HG02852 (cell line): ENCODE data around the gene ACOX2.

ENCODE experiments used
- ATAC-seq: cut with Tn5 transposase; IDR thresholded peaks from one replicate; pipeline ENCODE4 v1.9.1; 2021; ENCODE audit warnings: mild to moderate bottlenecking, moderate library complexity; ENCODE audit not compliant: unreplicated experiment

The ACOX2 gene

DNA sequence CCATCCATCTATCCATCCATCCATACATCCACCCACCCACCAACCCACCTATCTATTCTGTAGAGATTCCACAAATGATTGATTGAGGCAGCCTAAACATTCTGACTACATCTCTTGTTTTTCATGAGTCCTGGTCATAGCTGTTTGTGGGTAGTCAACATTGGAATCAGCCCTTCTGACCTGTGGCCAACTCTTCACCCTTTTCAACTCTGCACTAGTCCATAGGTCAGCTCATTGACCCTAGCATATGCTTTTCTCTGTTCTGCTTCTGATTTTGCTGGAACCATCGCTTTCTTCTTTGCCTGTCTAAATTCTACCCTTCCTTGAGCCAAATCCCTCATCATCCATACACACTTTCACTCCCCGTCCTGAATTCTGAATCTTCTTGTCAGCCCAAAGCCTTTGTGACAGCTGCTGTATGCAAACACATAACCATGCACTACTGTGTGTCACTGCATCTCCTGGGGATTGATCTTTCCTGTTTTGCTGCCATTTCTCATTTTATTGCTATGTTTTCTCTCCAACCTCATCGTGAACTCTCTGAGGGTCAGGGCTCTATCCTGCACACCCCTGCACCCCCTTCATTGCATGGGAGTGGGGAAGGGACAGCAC is 61.9 kb downstream of the ACOX2 start:
- no peak for ATAC-seq

DNA sequence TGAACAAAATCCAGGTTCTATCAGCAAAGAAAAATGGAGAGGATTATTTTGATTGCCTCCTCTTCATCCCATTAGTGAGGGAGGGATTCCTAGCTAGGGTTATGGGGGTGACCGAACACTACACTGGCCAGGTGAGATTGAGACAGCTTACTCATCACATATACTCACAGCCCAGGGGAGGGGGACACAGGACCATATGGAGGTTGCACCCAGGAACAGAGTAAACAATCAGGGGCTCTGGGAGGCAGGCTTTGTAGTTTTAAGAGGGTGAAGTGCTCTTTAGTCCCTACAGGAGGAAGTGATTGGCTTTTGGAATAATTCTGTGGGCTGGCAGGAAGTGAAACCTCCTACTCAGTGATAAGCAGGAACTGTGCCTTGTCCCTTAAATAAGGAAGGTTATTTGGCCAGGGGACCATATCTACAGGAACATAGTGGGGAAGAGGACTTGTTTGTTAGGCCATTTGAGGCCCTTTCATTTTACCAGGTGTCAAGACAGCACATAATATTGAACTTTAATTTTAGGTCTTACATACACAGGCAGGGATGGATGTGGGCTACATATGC is 62.6 kb downstream of the ACOX2 start:
- no peak for ATAC-seq

DNA sequence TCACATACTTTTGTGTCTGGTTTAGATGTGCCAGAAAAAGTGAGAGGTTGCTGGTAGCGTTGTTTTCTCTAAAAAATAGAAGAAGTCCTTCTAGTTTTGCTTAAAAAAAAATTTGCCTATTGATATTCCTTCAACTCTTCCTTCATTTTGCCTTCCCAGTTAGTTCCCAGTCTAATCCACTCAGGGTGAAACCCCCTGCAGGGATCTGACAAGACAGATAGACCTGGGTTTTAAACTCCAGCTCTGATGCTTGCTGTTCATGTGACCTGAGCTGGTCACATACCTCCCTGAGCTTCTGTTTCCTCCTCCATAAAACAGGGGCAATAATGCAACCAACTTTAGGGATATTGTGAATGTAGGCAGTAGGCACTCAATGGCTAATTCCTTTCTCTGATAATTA is 63.7 kb downstream of the ACOX2 start:
- no peak for ATAC-seq

DNA sequence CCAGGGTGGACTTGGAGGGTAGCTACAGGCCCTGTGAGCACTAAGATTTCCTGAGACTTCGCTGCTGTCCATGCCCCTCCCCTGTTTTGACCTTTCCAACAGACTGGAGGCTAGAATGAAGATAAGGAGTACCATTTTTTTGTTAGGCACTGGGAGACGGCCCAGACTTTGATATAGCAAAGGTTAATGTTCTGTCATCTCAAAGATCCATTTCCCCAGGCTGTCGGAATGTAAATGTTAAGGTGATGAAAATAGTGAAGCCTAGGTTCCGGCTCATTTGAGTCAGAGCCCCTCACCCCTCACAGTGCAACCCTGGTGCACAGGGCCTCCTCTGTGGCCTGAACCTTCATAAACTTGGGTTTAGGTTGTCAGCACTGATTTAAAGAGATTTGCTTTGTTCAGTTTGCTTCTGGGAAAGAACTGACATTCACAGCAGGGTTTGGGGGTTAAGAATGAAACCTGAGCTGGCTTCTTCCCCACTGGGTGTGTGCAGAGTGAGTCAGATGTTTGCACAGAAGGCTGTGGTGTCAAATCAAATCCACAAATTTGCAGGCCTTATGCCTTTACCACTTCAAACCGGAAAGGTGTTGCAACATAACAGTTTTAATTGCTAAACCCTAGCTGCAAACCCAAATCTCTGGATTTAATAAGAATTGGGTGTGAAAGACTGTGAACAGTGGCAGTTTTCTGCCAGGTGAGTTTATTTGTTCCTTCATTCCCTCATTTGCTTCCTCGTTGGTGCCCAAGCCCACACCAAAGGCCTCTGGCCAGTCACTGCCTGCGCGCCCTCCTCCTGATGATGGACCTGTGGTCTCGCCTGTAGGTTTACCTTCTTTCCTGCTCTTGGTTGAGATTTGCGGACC is 65.7 kb downstream of the ACOX2 start:
- no peak for ATAC-seq

DNA sequence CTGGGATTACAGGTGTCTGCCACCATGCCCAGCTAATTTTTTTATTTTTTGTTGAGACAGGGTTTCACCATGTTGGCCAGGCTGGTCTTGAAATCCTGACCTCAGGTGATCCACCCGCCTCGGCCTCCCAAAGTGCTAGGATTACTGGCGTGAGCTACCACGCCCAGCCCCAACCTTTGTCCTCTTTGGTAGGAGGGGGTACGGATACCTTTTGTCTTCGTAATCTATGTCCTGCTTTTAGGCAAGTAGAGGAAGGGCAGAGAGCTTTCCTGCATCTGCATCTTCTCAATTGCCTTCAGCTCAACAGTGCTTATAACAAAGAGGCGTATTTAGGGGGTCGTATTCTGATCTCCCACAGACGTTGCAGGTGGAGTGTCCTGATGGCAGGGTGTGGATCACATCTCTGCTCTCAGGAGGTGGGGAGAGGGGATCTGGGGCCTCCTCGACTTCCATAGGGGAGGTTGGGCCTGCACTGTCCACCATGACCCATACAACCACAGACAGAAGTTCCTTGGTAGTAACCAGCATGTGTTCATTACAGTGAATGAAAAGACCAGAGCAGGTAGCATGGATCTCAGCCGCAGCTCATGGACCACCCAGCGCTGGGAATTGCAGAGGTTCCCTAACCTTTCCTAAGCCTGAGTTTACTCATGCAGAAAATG is 66.5 kb downstream of the ACOX2 start:
- no peak for ATAC-seq

DNA sequence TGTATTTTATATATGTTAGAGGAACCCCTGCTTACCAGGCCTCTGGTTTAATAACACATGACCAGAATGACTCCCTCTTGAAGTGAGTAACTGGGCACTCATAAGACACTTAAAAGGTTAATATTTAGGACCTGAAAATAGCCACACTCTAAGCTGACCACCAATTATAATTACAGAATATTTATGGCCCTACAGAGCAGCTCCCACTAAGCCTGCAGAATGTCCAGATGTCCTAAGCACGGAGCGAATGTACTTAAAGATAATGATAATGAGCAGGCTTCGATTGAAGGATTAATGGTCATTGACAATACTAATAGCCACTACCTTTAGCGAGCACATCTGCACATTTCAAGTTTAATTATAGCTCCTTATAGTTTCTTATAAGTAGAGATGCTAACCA is 67.9 kb downstream of the ACOX2 start:
- ATAC-seq, result no peak

DNA sequence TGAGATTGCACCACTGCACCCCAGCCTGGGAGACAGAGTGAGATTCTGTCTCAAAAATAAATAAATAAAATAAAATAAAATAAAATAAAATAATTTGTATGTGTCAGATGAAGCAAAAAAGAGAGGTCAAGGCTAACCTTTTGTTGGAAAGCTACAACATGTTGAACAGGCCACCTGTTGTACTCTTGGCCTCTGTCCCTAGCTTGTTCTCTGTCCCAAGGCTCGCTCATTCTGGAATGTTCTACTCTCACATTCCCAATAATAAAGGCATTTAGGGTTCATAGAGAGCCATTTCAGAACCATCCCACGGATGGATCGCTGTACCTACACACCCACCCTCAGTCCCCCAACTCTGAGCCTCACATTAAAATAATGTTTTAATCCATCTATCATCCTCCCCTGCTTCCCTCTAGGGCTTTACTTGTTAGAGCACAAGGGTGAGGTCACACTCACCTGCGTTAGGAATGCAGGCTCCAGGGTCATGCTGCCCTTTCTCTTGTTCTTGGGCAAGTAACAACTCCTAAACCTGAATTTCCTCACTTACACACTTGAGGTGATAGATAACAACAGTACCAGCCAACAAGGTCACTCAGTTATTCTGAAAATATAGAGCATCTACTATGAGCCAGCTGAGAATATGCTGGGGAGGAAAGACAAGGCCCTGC is 70.0 kb downstream of the ACOX2 start:
- ATAC-seq, result no peak

DNA sequence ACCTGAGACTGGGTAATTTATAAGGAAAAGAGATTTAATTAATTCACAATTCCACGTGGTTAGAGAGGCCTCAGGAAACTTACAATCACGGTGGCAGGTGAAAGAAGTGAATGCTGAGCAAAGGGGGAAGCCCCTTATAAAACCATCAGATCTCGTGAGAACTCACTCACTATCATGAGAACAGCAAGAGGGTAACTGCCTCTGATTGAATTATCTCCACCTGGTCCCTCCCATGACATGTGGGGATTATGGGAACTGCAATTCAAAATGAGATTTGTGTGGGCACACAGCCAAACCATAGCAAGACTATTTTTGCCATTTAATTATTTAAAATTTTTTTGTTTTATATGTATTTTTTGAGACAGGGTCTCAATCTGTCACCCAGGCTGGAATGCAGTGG is 72.1 kb downstream of the ACOX2 start:
- no peak for ATAC-seq

DNA sequence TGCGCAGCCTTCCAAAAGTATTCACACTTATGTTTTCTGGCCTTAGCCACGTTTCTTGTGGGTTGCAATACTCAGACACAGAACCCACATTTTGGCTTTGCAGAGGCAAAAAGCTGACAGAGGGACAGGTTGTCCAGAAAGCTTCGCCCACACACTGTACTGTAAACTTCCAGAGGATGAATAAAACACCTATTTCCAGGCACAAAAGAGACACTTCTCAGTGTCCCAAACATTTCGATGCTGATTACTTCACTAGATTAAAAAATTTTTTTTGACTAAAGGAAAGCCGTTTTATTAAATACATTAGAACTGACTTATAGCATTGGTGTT is 73.1 kb downstream of the ACOX2 start:
- no peak for ATAC-seq

DNA sequence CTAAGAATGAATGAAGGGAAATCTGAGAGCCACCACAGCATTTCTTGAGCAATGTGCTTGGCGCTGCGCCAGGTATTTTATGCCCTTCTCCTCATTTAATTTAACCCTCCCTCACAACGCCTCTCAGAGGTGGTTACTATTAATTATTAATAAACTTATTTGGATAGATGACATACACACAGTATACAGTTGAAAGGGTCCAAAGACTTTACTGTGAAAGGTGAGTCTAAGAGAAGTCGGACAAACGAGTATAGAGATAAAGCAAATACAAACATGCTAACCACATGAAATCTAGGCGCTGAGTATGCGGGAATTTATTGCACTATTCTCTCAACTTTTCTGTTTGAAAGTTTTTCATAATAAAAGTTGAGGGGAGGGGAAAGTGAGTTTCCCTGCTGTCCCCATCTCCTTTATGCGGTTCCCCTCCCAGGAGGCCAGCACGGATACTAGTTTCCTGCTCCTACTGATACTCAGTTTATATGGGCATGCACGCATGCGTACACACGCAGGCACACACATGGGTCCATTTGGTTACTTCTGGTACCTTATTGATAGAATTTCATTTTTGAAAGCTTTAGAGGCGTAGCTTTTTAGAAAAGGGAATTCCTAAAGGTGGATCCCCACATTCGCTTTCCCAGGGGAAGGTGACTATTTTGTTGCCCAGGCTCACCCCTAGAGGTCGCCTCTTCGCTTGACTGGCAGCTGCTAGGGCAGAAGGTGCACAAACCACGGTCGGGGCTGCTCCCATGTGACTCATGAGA is 73.6 kb downstream of the ACOX2 start:
- peak; percentile 91 for ATAC-seq

DNA sequence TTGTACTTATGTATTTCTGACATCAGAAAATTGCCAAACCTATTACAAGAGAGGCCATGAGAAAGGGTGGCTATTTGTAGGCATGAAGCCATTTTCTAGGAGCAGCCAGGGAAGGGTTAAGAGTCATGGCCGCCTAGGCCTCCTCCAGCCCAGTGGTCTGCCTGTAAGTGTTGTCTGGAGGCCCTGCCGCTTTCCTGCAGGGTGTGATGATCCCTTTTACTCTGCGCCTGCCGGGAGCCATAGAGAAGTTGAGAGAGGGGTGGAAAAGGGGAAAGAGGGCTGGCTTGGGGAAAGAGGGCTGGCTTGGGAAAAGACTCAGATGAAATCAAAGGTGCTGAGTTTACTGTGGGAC is 74.2 kb downstream of the ACOX2 start:
- ATAC-seq, result no peak

DNA sequence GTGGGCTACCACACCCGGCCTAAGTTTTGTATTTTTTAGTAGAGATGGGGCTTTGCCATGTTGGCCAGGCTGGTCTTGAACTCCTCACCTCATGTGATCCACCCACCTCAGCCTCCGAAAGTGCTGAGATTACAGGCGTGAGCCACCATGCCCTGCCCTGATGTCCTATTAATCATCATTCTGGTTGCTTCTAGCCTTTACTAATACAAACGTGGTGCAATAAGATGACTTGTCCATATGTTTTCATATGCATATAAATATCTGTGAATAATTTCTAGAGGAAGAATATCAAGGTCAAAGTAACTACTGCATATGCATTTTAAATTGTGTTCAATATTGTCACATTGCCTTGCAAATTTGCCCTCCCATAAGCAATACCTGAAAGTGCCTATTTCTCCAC is 77.8 kb downstream of the ACOX2 start:
- ATAC-seq, result no peak
